Breast epithelium (tissue), 3 donors: ENCODE measurements around the gene PRR14L.

Experiments
- POLR2A ChIP-seq: fragments of 450-650 bp; IDR thresholded peaks from one replicate; pipeline ENCODE4 v1.6.1; 2016; ENCODE audit warnings: antibody characterized with exemption, mild to moderate bottlenecking, moderate library complexity
- POLR2AphosphoS5 ChIP-seq, 3 donors: sonication (generic); formaldehyde crosslinking; IDR thresholded peaks; one replicate each; pipeline ENCODE4 v1.6.1; 2017; ENCODE audit warnings: antibody characterized with exemption in 3 of 3
- TF ChIP-seq, protein P1 (sequence below), 3 donors: fragments of 450-650 bp; IDR thresholded peaks; one replicate each; pipeline ENCODE4 v1.5.1; 2016 to 2017; ENCODE audit warnings: antibody characterized with exemption in 3 of 3, mild to moderate bottlenecking in 3 of 3, moderate library complexity in 3 of 3

DNA sequence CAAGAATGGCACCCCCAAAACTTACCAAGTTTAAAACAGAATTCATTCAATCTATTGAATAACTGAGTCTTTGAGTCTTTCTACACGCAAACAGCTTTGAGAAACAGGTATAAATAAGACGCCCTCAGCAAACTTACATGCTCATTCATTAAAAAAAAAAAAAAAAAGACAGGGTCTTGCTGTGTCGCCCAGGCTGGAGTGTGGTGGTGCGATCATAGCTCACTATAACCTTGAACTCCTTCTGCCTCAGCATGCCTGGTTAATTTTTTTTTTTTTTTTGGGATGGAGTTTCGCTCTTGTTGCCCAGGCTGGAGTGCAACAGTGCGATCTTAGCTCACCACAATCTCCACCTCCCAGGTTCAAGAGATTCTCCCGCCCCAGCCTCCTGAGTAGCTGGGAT, 6.1 kb downstream of the PRR14L start:
- TF ChIP-seq, protein P1, sequence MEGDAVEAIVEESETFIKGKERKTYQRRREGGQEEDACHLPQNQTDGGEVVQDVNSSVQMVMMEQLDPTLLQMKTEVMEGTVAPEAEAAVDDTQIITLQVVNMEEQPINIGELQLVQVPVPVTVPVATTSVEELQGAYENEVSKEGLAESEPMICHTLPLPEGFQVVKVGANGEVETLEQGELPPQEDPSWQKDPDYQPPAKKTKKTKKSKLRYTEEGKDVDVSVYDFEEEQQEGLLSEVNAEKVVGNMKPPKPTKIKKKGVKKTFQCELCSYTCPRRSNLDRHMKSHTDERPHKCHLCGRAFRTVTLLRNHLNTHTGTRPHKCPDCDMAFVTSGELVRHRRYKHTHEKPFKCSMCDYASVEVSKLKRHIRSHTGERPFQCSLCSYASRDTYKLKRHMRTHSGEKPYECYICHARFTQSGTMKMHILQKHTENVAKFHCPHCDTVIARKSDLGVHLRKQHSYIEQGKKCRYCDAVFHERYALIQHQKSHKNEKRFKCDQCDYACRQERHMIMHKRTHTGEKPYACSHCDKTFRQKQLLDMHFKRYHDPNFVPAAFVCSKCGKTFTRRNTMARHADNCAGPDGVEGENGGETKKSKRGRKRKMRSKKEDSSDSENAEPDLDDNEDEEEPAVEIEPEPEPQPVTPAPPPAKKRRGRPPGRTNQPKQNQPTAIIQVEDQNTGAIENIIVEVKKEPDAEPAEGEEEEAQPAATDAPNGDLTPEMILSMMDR (IDR thresholded peaks at IDR 0.05): no peak
- TF ChIP-seq POLR2AphosphoS5 (IDR thresholded peaks at IDR 0.05) (no peak), POLR2A (no peak)
